Testis (tissue), 3 donors: Measurements from ENCODE around the gene SPRYD3. TPM values are rescaled to one million over a fixed set of nuclear protein-coding genes. Genes with fewer than 3 reads are reported as not detected.

Experiments
- DNase-seq: peaks from one replicate; pipeline ENCODE4 v3.0.0-alpha.2; 2019
- H3K27ac ChIP-seq, 2 donors: fragments of 200-600 bp; sonication (generic); one replicate each; pipeline ENCODE4 v1.5.1; 2019
- H3K27me3 ChIP-seq: fragments of 200-600 bp; sonication (generic); one replicate; pipeline ENCODE4 v1.5.1; 2019
- H3K36me3 ChIP-seq: fragments of 200-600 bp; sonication (generic); one replicate; pipeline ENCODE4 v1.5.1; 2017; ENCODE audit warnings: low read depth; ENCODE audit errors: missing control alignments
- H3K4me1 ChIP-seq: fragments of 200-600 bp; sonication (generic); one replicate; pipeline ENCODE4 v1.5.1; 2019
- H3K4me3 ChIP-seq, 2 donors: fragments of 200-600 bp; sonication (generic); one replicate each; pipeline ENCODE4 v1.5.1; 2017 to 2019
- H3K9me3 ChIP-seq: fragments of 200-600 bp; sonication (generic); one replicate; pipeline ENCODE4 v1.5.1; 2017
- CTCF ChIP-seq, 3 experiments: fragments of 450-650 bp in 2 of 3; fragments of 200-600 bp in 1 of 3; sonication (generic) in 1 of 3; IDR thresholded peaks; one replicate each; pipeline ENCODE4 v1.5.1; 2016 to 2019; ENCODE audit warnings: antibody characterized with exemption in 3 of 3, mild to moderate bottlenecking in 2 of 3, moderate library complexity in 1 of 3
- POLR2A ChIP-seq: fragments of 450-650 bp; IDR thresholded peaks from one replicate; pipeline ENCODE4 v1.6.1; 2017; ENCODE audit warnings: antibody characterized with exemption, mild to moderate bottlenecking, moderate library complexity
- WGBS, 2 donors: methylation state at CpG; one replicate each; pipeline ENCODE4 v1.1.5; 2018; 5-methylcytosine and 5-hydroxymethylcytosine counted together
- intact Hi-C: fragments of 100-400 bp; cut with DNase I; formaldehyde crosslinking; loops from one replicate; pipeline ENCODE4 v1.15.1; 2023; ENCODE audit warnings: low total_unique reads
- polyA plus RNA-seq: library from polyadenylated mRNA; stranded (reverse); fragments of 350-450 nt; fragmentation: Illumina TruSeq; extraction: RNeasy Lipid Tissue Mini Kit (QIAGEN cat#74804); gene quantifications from one replicate; pipeline ENCODE4 v1.2.3, GENCODE V29; 2014; ENCODE audit warnings: low read depth, low replicate concordance; ENCODE audit not compliant: insufficient read depth
- total RNA-seq, 2 donors: library from RNA; depleted of rRNA; stranded (reverse); fragments of >200 nt; gene quantifications; one replicate each; pipeline ENCODE4 v1.2.3, GENCODE V29; 2016

Gene SPRYD3
- total and polyA plus RNA-seq, 3 donors from 2014 or later, result 27.7 to 29.5 (median 29.5) TPM

GRCh38 chr12:53050426-53051057 lies 28.6 kb downstream of the SPRYD3 start:
- 60 to 66% methylated on average over 2 of the region's 2 CpGs for WGBS, 2 donors
- DNase-seq, result no peak
- intact Hi-C loops, result no loop called here

DNA sequence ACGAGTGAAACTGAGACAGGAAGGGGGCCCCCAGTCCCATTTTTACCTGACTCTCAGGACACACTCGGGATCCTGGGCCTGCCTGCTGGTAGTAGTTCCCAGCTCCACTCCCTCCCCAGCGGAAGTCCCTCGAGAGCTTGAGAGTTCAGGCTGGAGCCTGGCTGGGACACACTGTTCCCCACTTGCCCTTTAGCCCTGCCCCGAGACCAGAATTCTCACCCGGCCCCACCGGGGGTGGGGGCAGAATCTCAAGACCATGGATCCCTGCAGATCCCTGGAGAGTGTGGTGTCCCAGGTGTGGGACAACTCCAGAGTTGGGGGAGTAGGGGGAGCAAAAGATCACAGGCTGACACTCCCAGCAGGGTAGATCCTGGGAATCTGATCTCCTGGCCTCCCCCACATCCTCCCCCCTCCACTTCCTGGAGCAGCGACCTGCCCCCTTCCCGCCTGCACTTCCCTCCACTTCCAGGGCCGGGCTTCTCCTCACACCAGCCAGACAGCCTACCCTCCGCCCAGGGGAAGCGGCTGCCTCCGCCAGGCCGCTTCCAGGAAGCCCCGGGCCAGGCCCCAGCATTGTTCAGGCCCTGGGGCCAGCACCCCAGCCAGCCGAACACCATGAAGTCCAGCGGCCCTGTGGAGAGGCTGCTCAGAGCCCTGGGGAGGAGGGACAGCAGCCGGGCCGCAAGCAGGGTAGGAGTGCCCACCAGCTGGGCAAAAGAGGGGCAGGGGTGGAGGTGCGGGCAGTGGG lies 29.4 kb downstream of the SPRYD3 start, which contains the start of gene TNS2:
Gene TNS2 (plus strand): TSS at position 495 of the 748 bp plus-strand sequence. CDS start 121 bp downstream, at position 616.
- intact Hi-C loops, result no loop called here
- Histone ChIP-seq H3K36me3 (no peaks in the 10 kb centered on the region), H3K27me3 (no peaks in the 10 kb centered on the region), H3K27ac (peak within 1 kb of the TSS; percentile 89 to 92), H3K4me1 (peaks cover 79% of the 10 kb centered on the region), H3K9me3 (no peaks in the 10 kb centered on the region), H3K4me3 (peak within 1 kb of the TSS; percentile 67 to 71)
- WGBS, 2 donors, result 19 to 23% methylated on average over 10 to 20 of the region's 20 CpGs
- DNase-seq, result peak; percentile 85
- TF ChIP-seq POLR2A (no peak), CTCF (IDR thresholded peaks at IDR 0.05) (no peak)

More at GRCh38 chr12:53050426-53051057, 28.6 kb downstream of the SPRYD3 start:
- peak overlapping the region; percentile 89 to 92 for H3K27ac ChIP-seq
- H3K9me3 ChIP-seq, result no peaks in the 10 kb centered on the region
- peaks cover 74% of the 10 kb centered on the region for H3K4me1 ChIP-seq
- H3K36me3 ChIP-seq, result no peaks in the 10 kb centered on the region
- H3K27me3 ChIP-seq, result no peaks in the 10 kb centered on the region
- TF ChIP-seq CTCF (IDR thresholded peaks at IDR 0.05) (no peak), POLR2A (no peak)
- H3K4me3 ChIP-seq, result peak overlapping the region; percentile 67 to 71

GRCh38 chr12:53048780-53049401 lies 30.3 kb downstream of the SPRYD3 start:
- Histone ChIP-seq H3K4me1 (peaks cover 83% of the 10 kb centered on the region), H3K36me3 (no peaks in the 10 kb centered on the region), H3K27me3 (no peaks in the 10 kb centered on the region), H3K4me3 (peak overlapping the region; percentile 67 to 71), H3K27ac (peak overlapping the region; percentile 89 to 92), H3K9me3 (no peaks in the 10 kb centered on the region)
- TF ChIP-seq POLR2A (no peak), CTCF (IDR thresholded peaks at IDR 0.05) (no peak)
- DNase-seq, result peak; percentile 68
- WGBS, 2 donors, result 32 to 37% methylated on average over 6 of the region's 6 CpGs
- intact Hi-C loops, result no loop called here

GRCh38 chr12:53048033-53048779 lies 31.0 kb downstream of the SPRYD3 start:
- H3K4me3 ChIP-seq, result peak overlapping the region; percentile 62 to 66
- H3K9me3 ChIP-seq, result no peaks in the 10 kb centered on the region
- peak overlapping the region; percentile 89 to 92 for H3K27ac ChIP-seq
- TF ChIP-seq POLR2A, result no peak
- peak in 1 of 3 experiments; percentile 15 for TF ChIP-seq CTCF (IDR thresholded peaks at IDR 0.05)
- peak; percentile 67 for DNase-seq
- no peaks in the 10 kb centered on the region for H3K27me3 ChIP-seq
- 17 to 67% methylated on average over 1 to 10 of the region's 10 CpGs for WGBS, 2 donors
- intact Hi-C loops, result no loop called here
- no peaks in the 10 kb centered on the region for H3K36me3 ChIP-seq
- peaks cover 76% of the 10 kb centered on the region for H3K4me1 ChIP-seq
